Stimulated activated naive CD4-positive, alpha-beta T cell treated with Interleukin-2 at 50 U/mL for 16 hours (primary cell): ENCODE data around the gene KYNU.
"Not testable (repeated sequence)": the region's sequence is repeated elsewhere in the genome, so short reads cannot be mapped to it uniquely, and the experiment has no call there.

ENCODE experiments used
- DNase-seq: peaks from one replicate; lab custom pipeline; 2025; lab: John Stamatoyannopoulos, UW

KYNU gene

GRCh38 chr2:142877216-142877838 lies at the start of gene KYNU:
Gene KYNU (plus strand): TSS chr2:142877664. CDS start chr2:142885368, 7,704 bp downstream.
- no peak for DNase-seq

GRCh38 chr2:142834021-142834420 lies 43.4 kb upstream of the KYNU start:
- no peak for DNase-seq

- no peak for DNase-seq
These were observed 37.0 kb upstream of the KYNU start for GRCh38 chr2:142840436-142840835.

- no peak for DNase-seq
These were observed 35.7 kb upstream of the KYNU start for GRCh38 chr2:142841788-142842187.

GRCh38 chr2:142842369-142842768 lies 35.1 kb upstream of the KYNU start:
- no peak for DNase-seq

GRCh38 chr2:142843731-142844130 lies 33.7 kb upstream of the KYNU start:
- no peak for DNase-seq

GRCh38 chr2:142848023-142848606 lies 29.3 kb upstream of the KYNU start:
- DNase-seq: no peak

- no peak for DNase-seq
These were observed 27.6 kb upstream of the KYNU start for GRCh38 chr2:142849820-142850219.

GRCh38 chr2:142853912-142854311 lies 23.6 kb upstream of the KYNU start:
- no peak for DNase-seq

GRCh38 chr2:142857256-142858164 lies 20.0 kb upstream of the KYNU start:
- DNase-seq: no peak

GRCh38 chr2:142858961-142859360 lies 18.5 kb upstream of the KYNU start:
- DNase-seq: no peak

GRCh38 chr2:142862299-142862698 lies 15.2 kb upstream of the KYNU start:
- DNase-seq: no peak

- DNase-seq: no peak
These were observed 14.6 kb upstream of the KYNU start for GRCh38 chr2:142862847-142863246.

GRCh38 chr2:142863485-142863961 lies 13.9 kb upstream of the KYNU start:
- no peak for DNase-seq

GRCh38 chr2:142864605-142865004 lies 12.9 kb upstream of the KYNU start:
- not testable (repeated sequence) for DNase-seq

- no peak for DNase-seq
These were observed 11.5 kb upstream of the KYNU start for GRCh38 chr2:142865924-142866323.

GRCh38 chr2:142866426-142866825 lies 11.0 kb upstream of the KYNU start:
- no peak for DNase-seq

- DNase-seq: no peak
These were observed 10.3 kb upstream of the KYNU start for GRCh38 chr2:142867136-142867535.

- no peak for DNase-seq
These were observed 9.2 kb upstream of the KYNU start for GRCh38 chr2:142868229-142868762.

GRCh38 chr2:142869065-142869460 lies 8.4 kb upstream of the KYNU start:
- DNase-seq: not testable (repeated sequence)

GRCh38 chr2:142869461-142870106 lies 7.9 kb upstream of the KYNU start:
- no peak for DNase-seq

- no peak for DNase-seq
These were observed 6.9 kb upstream of the KYNU start for GRCh38 chr2:142870526-142870925.
